Esophagus mucosa (tissue), 1 donor: Measurements from ENCODE around the gene C10orf105. TPM values are rescaled to one million over a fixed set of nuclear protein-coding genes. Genes with fewer than 3 reads are reported as not detected.

Experiments used
- ATAC-seq: fragments of 200-7000 bp; cut with Tn5 transposase; one replicate; pipeline ENCODE4 v1.9.1; 2020
- total RNA-seq: library from RNA; stranded (reverse); gene quantifications from one replicate; pipeline ENCODE4 v1.2.4, GENCODE V29; 2023
- donor health status: DM: yes; HTN: yes; CAD: no.

Gene C10orf105
- total RNA-seq, 1 donor from 2014 or later: not detected

DNA sequence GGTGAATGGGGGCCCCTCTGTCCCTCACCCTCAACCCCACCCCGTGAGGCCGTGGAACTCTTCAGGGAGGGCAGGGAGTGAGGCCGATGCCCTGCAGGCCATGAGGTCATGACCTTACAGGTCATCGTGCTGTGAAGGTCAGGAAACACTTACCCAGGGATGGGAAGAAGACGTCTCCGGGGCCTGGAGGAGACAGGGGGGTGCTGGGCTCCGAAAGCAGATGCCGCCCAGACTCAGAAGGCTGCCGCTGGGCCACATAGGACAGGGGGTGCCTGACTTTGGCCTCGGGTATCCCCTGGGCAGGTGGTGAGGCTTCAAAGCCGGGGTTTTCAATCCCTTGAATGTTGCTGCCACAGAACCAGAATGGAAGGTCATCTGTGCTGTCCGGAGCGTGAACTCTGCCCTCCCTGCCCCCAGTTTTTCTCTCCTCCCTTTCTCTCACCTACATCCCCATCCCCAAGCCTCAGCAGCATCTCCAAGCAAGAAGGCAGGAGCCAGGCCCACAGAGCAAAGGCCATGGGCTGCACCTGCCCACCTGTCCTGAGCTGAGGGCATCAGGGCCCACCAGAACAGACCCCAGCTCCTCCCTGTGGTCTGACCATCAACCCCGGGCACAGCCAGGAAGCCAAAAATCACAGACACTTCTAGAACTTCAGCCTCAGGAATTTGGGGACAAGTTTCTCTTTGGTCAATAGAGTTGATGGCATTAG lies 32.1 kb upstream of the C10orf105 start:
- no peak for ATAC-seq

DNA sequence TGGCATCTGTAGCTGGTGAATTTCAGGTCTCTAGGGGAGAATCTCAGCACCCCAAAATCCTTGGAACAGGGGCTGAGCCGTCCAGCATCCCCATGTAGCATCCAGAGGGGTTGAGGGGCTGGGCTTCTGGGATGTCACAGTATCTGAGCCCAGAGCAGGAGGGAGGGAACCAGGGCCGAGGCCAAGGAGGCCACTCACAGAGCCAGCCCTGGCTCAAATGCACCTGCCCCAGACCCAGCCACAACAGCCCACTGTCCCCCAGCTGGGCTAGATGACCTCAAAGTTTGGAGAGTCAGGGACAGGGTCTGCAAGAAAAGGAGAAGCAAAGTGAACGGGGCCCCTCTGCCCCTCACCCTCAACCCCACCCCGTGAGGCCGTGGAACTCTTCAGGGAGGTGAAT lies 31.4 kb upstream of the C10orf105 start:
- no peak for ATAC-seq

DNA sequence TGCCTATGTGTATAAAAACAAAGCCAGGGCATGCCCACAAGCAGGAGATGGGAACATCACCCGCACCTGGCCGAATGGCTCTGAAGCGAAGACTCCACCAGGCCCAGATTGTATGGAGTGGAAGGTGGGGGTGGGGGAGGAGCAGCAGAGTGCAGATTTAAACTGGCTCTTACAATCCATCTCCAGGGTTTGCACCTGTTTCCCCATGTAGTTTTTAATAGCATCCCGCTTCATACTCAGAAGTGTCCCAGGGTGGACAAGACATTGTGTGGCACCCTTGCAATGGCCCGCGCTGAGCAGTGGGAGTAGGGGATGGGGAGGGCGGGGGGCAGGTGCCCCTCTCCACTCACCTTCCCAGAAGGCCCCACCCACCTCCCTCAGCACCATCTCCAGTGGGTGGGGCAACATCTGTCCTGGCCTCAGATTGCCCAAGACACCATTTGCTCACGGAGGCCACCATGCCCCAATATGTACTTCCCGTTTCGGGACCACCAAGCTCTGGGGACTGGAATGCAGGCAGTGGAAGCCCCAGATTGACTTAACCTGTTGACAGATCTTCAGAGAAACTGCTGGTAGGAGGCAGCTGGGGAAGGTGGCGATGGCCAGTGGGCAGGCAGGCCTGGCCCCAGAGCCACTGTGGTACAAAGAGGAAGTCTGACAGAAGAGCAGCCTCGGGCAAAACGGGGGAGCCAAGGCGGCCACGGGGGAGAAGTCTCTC lies 30.7 kb upstream of the C10orf105 start:
- no peak for ATAC-seq

DNA sequence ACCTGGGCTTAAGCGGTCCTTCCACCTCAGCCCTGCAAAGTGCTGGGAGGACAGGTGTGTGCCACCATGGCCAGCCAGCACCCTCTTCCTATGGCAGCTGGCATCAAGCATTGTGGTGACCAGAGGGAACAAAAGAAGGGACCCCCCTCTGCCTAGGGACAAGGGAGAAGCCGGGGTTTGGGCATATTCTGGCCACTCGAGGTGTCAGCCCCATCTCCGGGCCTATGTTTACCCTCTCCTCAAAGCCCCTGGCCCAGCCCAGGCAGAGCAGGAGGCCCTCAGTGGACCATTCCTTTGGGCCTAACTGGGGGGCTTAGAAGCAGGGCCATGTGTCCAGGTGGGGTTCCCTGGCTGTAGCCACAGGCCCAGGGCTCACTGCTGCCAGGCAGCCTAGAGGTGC lies 29.8 kb upstream of the C10orf105 start:
- ATAC-seq: no peak

DNA sequence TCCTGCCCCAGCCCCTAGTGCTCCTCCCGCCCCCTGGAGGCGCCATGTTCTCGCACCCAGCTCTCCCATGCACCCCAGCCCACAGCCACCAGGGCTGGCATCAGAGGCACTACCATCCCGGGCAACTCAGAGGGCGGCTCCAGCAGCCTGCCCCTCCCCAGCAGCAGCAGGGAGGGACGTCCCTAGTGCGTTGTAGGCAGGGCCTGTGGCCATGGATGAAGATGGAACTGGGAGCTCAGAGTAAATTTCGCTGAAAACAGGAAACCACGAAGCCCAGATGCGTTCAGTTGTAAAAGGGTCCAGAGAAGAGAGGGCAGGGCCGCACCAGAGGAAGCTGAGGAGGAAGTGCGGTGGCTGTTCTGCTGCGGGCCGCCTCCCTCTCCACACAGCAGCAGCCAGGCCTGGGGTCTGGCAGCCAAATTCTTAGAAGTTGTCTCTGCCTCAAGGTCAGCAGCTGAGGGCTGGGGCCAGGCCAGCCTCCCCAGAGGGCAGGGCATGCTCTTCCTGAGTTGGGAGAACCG lies 29.2 kb upstream of the C10orf105 start:
- ATAC-seq: peak; percentile 33

DNA sequence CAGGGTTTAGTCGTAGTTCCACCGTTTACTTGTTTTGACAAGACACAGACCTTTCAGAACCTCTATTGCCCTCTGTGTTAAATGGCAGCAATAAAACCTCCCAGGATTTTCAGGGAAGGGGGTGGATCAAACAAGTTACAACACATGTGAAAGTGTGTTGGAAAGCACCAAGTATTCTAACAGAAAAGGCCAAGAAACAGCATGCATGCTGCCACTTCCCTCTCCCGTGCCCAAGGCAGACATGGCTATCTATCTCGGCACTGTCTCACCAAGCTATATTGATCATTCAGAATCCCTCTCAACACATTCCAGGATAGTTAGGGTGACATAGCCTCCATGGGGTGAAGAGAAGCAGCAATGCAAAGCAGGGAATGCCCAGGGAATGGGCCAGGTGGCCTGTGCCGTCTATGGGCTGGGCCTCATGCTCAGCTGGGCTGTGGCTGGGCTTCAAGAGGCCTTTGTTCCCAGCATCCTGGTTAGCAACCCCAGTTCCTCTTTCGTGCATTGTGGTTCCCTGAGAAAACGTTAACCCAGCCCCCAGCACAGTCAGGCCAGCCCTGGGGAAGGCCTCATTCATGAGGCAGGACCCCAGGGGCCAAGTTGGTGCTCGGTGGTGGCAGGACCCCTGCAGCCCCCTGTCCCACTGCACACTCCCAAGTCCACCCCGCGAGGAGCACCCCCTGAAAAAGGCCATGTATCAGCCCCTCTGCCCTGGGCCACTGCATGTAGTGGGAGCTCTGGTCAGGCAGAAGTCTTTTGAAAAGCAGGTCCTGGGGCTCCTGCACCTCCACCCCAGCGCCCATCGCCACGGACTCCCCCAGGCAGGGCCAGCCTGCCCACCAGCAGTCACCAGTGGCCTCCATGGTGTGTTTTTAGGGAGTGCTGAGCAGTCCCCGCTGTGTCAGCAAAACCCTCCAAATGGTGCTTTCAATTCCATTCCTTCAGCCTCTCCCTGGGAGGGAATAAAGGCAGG lies 28.3 kb upstream of the C10orf105 start:
- peak; percentile 30 for ATAC-seq

DNA sequence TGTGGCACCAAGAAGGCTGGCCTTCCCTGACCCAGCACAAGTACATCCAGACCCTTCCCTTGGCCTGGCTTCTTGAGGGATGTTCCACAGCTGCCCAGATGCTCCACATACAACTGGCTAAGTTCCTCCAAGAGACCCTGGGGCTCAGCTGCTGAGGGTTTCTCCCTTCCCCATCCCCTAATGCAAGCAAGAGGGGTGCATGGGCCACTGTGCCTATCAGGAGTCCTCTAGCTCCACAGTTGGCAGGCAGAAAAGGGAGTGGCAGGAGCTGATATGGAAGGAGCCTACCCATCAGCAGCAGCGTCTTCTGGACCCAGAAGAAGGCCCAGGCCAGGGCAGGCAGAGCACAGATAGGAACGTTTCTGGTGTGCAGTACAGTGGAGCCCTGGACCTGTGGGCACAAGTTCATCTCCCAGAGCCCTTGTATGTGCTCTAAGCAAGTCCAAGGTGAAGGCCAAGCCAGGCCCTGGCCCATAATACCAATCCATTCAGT lies 27.5 kb upstream of the C10orf105 start:
- ATAC-seq: peak; percentile 6

DNA sequence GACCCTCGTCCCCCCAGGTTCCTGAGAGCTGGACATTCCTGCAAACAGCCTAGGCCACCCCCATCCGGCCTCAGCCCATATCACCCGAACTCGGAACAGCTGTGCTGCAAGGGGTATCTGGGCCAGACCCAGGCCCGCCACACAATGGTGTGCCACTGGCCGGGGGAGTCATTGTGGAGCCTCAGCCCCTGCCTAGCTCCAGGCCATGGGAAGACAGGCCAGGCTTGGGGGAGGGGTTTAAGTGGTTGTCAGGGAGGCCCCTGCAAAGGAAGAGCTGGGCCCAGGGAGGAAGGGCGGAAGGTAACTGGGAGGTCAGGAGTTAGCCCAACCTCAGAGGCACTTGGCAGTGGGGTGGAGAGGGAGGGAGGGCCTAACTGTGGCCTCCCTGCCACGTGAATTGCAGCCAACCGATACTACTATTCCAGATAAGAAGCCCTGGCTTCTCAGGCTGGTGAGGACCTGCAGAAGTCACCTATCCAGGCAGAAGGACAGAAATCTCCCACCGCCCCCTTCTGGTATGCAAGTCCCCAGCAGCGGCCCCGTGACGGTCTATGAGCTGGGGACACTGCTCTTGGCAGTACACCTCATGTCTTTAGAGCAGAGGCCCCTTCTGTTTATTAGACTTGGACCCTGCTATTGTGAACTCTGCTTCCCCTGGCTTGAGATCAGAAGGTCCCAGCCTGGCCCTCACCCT lies 26.9 kb upstream of the C10orf105 start:
- ATAC-seq: peak; percentile 9

DNA sequence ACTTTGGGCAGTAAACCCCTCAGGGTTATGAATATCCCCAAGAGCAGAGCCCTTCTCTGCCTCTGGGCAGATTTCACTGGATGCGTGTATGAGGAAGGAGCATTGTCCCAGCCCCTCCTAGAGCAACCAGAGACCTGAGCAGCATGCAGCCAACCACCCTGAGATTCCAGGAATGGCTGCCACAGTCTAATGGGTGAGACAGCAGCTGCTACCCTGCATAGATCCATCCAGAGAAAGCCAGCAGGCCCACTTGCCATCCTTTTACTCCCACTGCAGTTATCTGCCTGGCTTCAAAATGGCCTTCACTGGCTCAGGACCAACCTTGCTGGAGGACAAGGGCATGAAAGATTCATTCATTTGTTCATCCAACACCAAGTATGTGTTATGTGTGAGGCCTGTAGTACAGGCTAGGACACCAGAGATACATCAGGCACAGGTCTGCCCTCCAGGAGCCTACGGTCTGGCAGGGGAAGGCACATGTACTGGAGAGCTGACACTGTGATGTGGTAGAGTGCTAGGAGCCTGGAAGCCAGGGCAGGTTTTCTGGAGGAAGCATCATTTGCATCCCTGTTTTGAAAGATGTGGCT lies 26.2 kb upstream of the C10orf105 start:
- ATAC-seq: no peak

DNA sequence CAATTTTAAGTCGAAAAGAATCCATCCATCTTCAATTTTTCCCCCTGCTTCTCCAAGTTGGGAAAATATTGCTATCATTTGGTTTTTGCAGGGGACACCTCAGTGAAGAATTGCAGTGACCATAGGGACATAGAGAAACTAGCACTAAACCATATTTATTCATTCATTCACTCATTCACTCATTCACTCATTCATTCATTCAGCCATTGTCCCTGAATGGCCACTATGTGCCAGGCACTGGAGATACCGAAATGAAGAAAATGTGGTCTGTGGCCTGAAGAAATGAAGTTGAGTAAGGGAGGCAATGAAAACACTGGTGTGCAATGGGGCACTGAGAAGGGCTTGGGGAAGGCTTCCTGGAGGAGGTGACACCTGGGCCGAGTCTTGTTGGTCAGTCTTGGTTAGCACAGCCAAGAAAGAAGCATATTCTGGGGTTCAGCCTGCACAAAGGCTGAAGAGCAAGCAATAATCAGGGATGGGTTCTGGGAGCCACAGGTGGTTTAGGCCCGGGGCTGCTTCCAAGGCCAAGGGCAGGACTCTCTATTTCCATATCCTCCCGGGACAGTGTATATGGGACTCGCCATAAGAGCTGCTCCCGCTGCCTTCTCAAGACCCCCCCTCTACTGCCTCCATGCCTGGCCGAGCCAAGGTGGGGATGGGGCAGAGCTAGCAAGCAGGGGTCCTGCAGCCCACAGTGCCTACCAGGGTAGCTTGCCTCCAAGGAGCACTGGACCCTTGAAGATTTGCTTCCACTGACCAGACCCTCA lies 25.5 kb upstream of the C10orf105 start:
- ATAC-seq: no peak

DNA sequence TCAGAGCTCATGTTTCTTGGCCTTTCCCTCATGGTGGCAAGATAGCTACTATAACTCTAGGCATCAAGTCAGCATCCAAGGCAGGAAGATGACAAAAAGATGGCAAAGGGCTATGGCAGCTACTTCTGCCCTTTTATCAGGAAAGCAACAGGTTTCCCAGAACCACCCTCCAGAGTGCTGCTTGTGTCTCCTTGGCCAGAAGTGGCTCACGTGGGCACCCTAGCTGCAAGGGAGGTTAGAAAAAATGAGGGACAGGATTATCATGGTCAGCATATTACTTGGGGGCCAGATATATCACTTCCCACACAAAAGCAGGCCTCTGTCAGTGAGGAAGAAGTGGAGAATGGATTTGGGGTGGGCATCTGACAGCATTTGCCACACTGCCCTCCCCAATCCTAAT lies 24.3 kb upstream of the C10orf105 start:
- no peak for ATAC-seq

DNA sequence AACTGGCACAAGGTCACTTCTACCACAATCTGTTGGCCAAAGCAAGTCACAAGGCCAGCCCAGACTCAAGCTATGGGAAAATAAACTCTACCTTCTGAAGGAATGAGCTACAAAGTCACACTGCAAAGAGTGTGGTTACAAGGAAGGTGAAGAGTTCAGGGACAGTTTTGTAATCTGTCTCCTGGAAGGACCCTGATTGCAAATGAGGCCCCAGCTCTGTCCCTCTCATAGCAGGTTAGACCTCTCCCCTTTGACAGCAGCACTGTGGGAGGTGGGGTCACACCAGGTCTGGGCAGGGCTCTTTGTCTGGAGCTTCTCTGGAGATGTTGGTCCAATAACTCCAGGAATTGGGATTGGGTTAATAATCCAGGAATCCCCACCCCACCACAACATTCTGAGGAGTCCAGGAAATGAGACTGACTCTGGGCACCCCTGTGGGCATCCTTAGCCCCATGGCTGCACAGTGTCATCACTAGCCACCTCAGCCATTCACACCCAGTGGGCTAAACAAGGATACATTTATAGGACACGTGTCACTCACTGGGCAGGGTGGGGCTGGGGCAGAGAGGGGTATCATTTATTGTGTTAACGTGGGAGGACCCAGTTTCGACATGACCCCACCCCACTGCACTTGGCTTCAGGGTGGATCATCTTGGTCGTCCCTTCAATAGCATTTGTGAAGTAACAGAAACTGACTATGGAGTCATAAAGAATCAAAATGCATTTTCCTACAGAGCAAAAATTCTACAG lies 23.7 kb upstream of the C10orf105 start:
- no peak for ATAC-seq

DNA sequence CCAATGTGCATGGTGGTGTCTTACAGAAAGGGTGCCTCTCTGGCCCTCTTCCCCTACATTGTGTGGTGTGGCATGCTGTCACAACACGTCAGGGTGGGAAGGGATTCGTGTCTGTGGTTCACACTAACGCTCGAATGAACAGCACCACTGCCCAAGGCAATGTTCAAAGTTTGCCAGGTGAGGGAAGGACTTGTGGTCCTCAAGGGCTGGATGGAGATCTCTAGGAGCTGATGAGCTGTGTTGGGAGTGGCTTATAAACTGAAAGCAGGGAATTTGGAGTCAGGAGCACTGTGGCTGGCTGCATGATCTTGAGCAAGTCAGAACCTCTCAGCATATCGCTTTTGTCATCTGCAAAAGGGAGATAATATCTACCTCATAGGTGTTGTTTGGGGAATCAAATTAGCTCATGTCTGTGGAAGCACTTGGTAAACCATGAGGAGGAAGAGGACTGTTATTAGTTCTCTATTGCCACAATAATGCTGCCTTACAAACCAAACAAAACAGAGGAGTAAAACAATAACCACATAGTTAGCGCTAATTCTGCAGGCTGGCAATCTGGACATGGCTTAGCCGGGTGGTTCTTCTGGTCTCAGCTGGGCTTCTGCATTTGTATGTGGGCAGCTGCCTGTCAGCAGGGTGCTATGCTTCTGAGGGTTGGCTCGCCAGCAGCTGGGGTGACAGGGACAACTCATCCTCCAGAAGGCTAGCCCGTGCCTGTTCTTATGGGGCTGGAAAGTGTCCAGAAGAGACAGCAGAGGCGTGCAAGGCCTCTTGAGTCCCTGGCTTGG lies 22.9 kb upstream of the C10orf105 start:
- ATAC-seq: peak; percentile 3

DNA sequence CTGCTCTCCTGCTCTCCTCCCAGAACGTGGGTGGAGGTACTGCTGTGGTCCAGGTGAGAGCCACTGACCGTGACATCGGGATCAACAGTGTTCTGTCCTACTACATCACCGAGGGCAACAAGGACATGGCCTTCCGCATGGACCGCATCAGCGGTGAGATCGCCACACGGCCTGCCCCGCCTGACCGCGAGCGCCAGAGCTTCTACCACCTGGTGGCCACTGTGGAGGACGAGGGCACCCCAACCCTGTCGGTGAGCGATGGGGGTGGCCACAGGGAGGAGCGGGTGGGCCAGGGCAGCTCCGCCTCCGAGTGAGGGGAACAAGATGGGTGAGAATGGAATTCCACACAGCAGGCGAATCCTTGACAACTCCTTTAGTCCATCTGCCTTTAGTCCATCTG lies 22.1 kb upstream of the C10orf105 start:
- no peak for ATAC-seq

DNA sequence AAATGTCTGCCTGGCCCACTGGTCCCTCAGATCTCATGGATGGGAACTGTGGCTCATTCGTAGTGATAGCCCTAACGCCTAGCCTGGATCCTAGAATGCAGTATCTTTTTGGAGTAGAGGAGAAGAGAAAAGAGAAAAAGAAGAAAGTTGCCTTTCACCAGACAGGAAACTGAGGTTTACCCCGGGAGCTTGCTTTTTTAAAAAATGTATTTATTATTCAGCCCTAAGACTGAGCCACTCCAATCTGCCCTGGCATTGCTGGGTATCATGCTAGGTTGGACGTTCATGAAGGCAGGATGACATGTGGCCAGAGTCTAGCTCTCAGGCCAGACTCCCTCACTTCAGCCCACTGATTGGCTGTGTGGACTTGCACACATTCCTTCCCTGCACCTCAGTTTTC lies 21.5 kb upstream of the C10orf105 start:
- ATAC-seq: no peak

DNA sequence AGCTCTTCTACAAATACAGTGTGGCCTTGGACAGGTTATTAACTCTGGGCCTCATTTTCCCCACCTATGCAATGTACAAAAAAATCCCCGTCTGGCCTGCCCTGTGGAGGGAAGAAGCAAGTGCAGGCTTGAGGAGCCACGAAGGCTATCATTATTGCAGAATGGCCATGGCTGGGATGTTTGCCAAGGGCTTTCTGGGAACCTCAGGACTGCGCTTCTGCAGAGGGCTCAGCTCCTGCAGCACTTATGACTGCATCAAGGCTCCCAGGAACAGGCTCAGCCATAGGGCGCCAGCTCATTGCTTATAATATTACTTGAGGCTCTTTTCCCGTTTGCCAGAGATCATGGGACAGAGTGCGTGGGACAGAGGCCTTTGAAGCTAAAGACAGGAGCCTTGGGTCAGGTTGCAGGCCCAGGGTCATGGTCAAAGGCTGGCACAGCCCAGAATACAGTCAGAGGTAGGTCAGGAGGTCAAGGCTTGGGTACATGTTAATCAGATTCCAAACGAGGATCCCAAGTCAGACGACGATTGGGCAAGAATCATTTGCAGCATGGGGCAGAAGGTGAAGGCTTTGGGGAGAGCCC lies 20.6 kb upstream of the C10orf105 start:
- ATAC-seq: peak; percentile 37

DNA sequence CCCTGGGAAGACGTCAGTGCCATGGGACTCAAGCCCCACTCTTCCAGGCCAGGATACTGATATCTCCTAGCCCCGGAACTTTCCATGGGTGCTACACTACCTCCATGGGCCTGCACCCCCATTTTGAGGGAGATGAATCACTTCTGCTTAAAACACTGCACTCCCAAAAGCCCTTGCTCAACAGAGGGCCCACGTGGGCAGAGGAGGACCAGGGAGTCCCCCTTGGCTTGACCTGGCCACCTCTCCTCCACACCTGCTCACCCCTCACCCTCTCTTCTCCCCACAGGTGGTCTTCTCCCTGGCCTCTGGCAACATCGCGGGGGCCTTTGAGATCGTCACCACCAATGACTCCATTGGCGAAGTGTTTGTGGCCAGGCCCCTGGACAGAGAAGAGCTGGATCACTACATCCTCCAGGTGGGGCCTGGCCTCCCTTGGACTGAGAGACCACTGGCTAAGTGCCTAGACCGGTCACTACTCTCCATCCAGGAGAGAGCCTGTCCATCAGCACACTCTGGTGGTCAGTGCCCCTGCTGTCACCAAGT lies 19.9 kb upstream of the C10orf105 start:
- no peak for ATAC-seq

DNA sequence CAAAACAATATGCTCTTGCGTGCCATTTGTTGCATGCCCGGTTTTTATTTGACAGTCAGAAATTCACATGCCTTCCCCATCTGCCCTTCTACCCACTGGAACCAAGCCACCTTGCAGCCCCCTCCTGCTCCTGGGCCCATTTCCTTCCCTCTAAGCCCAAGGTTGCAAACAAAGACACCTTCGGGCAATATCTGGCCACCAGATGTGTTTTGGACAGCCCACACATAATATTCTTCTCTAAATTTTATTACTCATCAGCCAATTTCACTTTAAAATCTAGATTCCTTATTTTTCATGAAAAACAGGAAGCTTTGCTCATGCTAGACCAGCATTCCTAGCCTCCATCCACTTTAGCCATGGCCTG lies 18.2 kb upstream of the C10orf105 start:
- no peak for ATAC-seq
